ENCODE data around the gene UNC5C. TPM values are rescaled to one million over a fixed set of nuclear protein-coding genes. Genes with fewer than 3 reads are reported as not detected.
"Not testable (repeated sequence)": the region's sequence is repeated elsewhere in the genome, so short reads cannot be mapped to it uniquely, and the experiment has no call there.

Gene UNC5C
- total RNA-seq, 1 donor from 2014 or later = under 0.01 TPM

DNA sequence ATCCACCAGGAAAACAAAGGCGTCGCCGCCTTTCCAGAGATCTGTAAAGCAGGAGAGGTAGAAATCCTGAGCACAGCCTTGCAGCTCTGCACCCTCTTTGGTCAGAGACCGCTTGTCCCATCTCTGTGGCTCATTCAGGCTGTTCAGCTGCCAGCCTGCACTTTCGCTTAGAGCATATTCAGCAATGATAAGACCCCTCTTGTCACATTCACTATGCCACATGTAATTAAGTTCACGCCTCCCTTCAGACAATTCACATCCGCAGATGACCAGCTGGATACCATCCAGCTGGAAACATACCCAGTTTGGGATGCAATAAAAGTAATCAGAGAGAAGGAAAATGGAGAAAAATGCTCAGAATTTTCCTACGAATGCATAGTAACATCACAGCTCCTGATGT lies 335.4 kb downstream of the UNC5C start:
- no peak for DNase-seq

DNA sequence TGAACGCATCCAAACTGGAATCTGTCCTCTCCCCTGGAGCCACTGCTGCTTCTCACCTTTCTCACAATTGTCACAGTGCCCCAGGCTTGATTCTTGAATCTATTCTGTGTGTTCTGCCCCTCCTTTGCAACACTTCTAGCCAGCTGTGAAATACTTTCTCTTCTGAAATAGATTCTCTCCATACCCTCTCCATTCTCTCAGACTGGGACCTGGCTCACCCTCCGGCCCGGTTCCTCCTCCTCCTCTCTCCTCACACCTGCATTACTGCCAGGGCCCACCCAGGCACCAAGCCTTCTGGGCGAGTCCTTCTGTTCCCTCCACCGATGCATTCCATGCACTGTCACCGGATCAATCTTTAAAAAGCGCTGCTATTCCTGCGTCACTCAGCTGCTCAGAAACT lies 336.1 kb downstream of the UNC5C start:
- no peak for DNase-seq

DNA sequence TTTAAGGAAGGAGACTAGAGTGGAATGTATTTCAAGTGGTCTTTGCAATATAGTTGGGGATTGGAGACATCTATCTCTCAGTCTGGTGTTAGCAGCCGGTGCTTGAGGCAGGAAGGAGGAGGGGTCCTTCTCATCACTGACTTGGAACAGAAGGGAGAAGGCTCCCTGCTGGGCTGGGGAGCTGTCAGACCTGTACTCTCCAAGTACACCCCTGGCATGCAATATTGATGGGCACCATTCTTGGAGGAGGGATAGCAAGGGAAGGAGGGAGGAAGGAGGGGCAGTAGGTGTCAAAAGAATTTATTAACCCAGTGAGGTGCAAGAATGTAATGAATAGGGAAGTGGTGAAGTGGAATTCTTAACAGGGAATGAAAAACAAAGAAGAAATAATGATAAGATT lies 338.8 kb downstream of the UNC5C start:
- DNase-seq = no peak

DNA sequence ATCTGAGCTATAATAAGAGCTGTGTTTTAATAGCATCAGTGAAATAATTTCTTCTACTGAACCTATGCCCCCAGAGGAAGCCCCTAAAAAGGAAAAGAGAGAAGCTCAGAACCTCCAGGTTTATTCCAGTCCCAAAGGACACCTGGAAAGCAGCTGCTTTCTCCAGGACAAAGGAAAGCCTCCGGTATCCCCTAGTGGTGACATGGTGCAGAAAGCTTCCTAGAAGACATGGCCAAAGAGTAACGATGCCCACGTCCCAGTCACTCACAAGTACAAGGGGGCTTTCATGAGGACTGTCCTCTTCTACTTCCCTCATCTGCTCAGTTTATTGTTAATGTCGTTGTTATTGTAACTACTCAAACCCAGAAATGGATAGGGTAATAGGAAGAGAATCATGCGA lies 343.9 kb downstream of the UNC5C start:
- no peak for DNase-seq

DNA sequence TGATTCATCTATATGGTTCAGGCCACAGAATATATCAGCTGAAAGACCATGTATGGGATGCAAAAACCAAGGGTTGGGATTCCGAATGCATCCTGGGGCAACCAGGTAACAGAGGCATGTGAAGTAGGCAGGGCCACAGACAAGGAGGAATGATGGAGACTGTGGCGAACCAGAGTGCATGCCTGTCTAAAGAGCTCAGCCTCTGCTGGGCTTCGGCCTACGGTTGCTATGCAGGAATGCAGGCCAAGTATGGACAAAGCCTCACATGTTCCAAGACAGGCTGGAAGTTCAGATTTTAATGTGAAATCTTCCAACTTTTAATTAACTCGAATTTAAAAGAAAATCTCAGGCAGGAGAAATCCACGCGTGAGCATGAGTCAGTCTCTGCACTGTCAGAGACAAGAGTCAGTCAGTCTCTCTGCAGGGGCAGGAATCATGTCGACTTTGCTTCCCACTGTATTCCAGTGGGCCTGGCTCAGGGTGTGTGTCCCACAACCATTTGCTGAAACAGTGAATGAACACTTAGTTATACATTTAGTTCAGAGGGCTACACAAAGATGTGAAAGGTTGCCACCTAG lies 344.4 kb downstream of the UNC5C start:
- DNase-seq = no peak

DNA sequence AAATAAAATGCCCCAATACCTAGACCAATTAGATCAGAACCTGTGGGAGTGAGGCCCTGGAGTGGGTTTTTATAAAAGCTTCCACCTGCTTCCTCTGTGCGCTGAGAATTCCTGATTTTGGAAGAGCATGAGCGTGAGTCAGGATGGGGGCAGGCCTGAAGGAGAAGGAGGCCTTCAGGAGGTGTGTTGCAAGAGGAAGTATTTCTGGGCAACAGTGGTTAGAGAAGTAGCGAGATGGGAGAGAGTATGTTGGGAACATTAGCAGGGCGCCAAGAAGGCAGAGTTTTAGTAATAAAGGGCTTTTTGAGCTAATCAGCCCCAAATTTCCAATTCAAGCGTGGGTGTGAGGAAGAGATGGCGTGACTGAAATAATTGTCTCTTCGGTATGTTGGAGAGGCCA lies 349.8 kb downstream of the UNC5C start:
- DNase-seq = no peak

DNA sequence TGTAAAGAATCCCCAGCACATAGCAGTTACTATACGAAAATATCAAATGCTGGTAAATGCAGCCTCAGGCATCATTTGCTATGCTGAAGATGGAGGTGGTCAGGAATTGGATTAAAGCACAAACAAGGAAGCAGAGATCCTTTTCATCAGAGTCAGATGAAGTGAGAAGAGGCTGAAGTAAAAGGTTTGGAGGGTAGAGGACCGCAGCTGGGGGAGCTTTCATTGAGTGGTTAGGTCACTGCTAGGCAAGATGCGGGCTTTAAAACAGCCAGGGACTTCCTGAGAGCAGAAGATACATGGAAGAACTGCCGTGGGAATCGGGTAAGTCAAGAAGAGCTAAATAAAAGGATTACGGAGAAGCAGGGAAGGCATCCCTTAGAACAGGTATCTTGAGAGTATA lies 351.4 kb downstream of the UNC5C start:
- DNase-seq = no peak

DNA sequence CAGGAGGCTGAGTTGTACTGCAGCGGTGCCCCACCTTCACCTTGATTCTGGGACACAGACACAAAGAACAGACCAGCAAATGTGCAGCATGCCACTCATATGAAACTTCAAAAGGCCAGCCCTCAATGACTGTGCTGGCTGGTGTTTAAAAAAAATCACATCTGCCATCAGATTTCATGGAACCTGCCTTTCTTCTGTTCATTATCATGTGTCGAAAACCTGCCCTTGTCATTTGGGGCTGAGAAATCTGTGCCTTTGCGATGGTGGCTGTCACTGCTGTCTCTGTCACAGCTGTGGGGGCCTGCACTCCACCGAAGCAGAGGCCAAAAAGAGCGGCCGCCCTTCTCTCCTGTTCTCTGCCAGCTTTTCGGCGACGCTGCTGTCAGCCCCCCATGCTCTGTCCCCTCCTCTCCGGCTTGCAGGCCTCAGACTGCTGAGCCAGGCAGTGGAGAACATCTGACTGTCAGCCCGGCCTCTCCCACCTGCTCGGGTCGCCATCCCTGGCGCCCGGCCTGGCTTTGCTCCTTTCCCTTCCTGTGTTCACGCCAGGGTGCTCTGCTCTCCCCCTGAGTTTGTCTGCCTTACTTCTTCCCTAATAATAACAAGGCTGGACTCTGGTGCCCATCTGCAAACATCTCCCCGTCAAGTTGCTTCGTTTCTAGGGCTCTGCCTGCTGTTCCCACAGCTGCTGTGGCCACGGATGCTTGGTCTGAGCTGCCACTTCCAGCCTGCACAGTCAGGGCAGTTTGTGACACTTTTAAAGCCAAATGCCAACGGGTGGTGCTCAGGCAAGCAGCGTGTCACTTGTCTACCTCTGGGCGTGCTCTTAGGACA lies 355.2 kb downstream of the UNC5C start:
- no peak for DNase-seq

DNA sequence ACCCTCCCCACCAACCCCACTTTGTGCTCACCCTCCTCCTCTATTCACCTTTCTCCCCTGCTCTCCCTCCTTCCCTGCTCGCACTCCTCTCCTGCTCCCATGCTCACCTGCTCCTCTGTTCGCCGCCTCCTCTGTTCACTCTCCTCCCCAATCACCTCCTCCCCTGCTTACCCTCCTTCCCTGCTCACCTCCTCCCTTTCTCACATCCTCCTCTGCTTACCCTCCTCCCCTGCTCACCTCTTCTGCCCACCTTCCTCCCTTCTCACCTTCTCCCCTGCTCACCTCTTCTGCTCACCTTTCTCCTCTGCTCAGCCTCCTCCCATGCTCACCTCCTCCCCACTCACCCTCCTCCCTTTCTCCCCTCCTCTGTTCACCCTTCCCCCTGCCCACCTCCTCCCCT lies 357.2 kb downstream of the UNC5C start:
- DNase-seq = no peak

DNA sequence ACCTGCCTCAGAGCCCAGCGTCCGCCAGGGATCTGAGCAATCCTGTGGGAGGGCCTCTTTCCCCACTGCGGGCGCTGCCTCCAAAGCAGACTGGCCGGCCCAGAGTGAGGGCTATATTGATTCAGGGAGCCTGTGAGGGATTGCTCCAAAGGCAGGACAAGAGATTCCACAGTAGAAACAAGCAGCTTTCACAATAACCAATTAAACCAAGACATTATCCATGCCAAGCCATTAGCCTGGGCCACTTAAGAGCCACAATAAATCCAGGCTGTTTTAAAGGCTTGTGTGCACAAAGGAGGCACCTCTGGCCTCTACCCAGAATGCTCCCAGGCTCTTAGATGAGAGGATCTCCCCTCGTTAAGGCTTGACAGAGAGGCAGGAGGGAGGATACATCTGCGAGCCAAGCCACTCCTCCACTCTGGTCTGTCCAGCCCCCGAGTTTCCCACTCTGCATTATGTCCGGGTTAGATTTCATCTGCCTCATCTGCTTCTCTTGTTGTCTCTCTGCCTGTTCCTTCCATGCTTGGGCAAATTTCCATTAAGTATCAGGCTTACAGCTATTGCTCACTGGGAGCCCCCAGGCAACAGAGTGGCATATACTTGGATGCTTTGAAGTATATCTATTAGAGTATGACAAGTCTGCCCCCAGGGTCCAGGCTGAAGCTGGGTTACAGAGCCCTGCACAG lies 357.9 kb downstream of the UNC5C start:
- no peak for DNase-seq

DNA sequence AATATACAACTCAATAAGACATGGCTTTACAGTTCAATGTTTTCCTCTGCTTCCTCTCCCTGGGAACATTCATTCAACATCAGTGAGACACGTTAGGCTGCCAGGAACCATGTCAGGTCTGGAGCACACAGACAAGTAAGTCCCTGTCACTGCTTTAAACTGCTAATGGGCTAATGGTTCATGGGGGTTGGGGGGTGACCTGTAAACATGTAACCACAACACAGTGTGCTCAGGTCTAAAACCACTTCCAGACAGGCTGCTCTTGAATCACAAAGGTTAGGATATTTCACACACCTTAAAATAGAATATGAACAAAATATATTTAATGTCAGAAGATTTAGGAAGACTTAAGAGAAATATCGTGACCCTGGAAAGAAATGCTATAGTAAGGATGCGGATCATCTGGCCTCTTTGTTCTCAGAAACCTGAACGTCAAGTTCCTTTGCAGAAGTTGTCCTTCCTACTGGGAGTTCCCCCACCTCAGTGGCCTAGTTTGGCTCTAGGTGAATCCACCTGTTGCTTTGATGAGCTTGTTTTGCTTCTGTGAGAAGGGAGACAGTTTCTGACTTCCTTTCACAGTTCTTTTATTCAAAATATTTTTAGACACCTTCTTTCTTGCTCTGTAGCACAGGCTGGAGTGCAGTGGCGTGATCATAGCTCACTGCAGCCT lies 359.9 kb downstream of the UNC5C start:
- DNase-seq = no peak

DNA sequence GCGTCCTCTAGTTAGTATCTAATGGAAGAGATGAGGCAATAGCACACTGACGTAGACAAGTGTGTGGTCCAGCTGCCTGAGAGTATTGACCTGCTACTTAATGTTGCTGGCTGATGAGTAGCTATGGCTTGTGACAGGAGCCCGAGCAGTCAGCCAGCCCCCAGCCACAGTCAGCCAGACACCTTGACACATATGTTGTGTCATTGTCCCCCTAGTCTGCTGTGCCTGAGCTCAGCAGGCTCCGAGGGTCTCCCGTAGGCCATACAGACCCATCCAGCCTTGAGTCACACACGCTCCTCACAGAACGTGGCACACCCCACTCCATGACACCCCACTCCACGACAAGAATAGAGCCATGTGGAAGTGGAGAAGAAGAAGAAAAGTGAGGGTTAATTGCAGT lies 362.1 kb downstream of the UNC5C start:
- no peak for DNase-seq

DNA sequence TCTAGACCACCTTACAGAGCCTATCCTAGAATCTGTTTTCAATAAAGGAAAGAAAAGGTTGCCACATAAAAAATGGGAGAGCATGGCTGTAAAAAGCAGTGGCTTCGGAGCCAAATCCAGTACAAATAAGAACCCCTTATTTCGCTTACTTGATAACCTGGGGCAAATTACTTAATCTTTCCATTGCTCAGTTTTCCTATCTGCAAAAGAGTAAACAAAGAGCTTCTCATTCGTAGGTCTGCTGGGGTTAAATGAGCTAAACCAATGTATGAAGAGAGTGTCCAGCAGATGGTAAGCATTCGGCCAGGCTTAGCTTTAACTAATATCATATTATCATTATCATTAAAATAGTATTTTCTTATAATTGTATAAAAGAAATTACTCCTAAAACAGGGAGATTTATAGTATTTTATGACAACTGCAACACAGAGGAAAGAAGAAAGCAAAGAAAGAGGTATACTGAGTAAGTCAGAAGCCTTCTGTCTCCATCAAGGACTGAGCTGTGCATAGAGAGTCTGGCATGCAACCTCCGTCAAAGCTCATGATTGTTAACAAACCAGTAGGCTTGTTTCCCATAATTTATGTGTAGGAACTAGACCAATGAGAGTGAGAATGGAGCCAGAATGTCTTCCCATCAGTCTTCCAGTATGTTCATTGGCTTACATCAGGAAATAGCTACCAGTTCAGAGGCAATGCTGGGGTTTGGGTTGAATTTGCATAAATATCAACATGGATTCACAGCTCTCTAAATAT lies 364.9 kb downstream of the UNC5C start:
- DNase-seq = no peak

DNA sequence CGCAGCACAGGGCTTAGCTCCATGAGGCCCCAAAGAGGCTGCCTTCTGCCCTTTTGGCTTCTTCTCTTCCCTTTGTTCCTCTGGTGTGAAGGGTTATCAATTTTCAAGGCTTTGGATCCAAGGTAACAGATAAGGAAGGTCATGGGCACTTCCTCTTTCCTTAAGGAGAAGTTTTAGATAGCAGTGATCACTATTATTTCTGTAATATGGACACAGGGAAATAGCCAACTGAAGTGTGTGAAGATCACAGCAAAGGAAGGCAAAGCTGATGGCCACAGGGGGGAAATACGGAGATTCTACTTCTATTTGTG lies 366.8 kb downstream of the UNC5C start:
- DNase-seq = no peak

DNA sequence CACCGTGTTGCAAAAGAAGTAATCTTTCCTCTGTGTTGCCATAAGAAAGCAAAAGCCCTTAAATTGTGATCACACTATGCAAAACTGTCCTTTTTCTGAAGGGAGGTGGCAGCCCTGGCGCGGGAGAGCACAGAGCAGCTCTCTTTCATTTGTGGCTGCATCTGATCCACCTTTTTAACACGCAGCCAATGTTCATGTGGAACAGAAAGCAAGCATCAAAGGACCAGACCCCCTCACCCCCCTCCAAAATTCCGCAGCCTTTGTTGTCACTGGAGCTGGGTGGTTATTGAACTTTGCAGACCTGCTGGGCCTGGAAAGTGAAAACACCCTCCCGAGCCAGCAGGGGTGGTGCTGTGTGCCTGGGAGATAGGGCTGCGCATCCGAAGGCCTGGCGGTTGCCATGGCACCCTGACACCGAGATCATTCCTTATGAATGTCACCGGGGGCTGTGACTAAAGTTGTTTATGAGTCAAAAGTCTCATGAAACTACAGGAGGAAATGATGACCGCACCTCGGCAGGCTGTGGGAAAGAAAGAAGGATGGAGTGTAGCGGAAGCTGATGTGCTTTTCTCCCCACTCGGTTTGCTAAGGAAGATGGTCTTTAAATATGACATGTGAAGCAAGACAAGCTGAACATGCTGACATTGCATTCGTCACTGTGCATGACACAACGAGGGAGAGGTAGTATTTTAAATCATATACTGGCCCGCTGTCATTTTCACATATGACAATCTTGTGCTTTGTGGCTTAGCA lies 367.4 kb downstream of the UNC5C start:
- peak; percentile 34 for DNase-seq

DNA sequence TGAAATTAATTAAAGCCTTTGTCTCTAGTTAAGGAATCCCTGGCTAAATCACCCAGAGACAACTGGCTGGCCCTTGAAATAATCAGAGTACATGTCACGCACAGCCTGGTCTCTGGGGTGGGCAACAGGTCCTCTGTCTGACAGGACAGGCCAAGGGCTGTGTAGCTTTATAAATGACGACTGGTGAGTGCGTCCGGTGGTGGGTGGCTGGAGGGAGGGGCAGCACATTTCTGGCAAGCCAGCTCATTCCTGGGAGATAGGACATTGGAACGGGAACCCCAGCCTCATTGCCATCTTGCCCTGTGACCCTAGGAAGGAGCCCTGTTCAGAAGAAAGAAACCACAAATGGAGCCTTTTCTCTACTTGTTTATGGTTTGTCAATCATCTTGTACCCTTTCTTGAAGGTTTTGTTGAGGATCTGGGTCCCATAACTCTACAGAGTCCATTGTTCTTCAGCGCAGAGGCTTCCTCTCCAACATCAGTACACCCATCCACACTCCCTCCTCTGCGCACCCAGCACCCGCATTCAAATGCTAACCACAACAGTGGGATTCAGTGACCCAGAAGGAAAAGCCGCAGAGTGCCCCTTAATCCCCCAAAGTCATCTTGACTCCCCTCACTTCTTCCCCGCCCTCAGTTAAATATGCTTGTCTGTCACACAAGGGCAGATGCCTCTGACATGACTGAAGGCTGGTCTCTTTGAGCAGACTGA lies 368.1 kb downstream of the UNC5C start:
- no peak for DNase-seq

DNA sequence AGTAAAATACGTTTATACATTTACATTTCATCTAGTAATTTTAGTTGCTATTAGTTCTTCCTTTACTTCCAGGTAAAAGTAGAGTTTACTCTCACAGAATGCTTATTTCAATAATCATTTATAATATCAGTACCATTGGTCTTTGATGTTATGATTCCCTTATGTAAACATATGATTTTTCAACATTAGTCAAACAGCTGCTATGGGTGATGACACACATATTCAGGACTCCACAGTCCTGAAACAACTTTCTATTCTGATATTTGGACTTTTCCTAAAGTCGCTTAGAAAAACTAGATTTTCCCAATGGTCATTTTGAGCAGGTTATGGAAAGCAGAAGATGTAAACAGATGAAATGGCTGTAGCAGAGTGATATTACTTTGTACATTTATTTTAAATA lies 369.8 kb downstream of the UNC5C start:
- DNase-seq = no peak

DNA sequence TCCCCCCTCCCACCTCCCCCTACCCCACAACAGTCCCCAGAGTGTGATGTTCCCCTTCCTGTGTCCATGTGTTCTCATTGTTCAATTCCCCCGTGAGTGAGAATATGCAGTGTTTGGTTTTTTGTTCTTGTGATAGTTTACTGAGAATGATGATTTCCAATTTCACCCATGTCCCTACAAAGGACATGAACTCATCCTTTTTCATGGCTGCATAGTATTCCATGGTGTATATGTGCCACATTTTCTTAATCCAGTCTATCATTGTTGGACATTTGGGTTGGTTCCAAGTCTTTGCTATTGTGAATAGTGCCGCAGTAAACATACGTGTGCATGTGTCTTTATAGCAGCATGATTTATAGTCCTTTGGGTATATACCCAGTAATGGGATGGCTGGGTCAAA lies 377.4 kb downstream of the UNC5C start:
- not testable (repeated sequence) for DNase-seq

DNA sequence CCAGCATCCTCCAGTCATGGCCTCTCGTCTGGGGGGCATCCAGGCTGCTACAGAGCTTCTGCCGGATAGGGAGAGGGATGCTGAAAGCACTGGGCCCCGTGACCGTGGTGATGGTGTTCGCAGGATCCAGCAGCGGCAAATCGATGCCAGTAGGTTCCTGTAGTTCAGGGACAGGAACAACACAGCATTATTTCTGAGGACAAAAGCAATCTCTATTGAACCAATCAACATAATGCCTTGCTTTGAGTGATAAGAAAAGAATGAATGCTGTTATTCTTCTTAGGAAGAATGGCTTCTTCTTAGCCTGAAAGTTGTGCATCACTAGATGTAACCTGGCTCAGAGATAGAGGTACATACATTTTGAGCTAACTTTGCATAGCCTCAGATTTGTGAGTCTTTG lies 378.6 kb downstream of the UNC5C start:
- DNase-seq = no peak

DNA sequence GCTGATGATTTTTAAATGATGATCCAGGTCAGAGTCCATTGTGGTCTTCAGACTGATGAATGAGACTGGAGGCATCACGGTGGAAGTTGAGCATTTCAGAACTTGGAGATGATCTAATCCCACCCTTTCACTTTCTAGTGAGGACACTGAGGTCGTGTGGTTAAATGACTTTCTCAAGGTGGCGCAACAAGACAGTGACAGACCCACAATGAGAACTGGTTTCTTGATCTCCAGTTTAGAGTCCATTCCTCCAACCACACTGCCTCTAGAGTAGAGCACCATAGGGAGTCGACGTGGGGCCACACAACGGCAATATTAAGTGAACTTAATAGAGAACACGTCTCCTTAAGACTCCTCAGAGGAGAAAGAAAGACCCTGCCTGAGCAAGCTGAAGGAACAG lies 381.0 kb downstream of the UNC5C start:
- DNase-seq = no peak

DNA sequence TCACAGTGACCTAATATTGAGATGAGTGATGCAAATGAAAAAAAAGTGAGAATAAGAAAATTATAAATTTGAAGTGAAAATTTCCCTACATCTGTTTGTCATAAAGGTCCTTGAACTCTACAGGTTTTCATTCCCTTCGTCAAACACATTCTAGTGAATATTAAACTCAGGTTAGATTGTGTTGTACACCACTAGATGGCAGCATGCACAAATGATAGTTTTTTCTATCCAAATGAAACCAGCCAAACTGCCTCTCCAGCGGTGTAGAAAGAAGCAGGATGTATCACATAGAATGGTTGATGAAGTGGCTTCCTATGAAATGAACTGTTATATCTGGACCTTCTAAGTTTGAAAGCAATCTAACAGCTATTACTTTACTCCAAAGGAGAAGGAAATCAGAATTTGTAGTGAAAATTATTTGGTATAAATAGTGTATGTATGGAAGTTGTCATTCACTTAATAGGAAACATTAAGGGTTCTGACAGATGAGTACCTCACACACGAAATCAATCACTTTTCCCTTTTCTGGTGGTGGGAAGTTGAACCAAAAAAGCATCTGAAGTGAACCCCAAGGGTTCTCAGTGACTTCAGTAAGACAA lies 382.7 kb downstream of the UNC5C start:
- peak; percentile 74 for DNase-seq
